Kidney tubule cell (primary cell): ENCODE results near the gene PICK1.
"Not testable (repeated sequence)": the region's sequence is repeated elsewhere in the genome, so short reads cannot be mapped to it uniquely, and the experiment has no call there.

Experiments used
- DNase-seq: peaks from one replicate; pipeline ENCODE4 v3.0.0-alpha.2; 2018; ENCODE audit warnings: low spot score

Gene PICK1

GRCh38 chr22:38075105-38075825, 18.1 kb downstream of the PICK1 start:
- DNase-seq = no peak

GRCh38 chr22:38075961-38076360, 18.8 kb downstream of the PICK1 start:
- no peak for DNase-seq

- DNase-seq = no peak
Measured at GRCh38 chr22:38077096-38077495, 19.9 kb downstream of the PICK1 start.

GRCh38 chr22:38077595-38077994, 20.4 kb downstream of the PICK1 start:
- DNase-seq = no peak

- no peak for DNase-seq
Measured at GRCh38 chr22:38078046-38078840, 21.0 kb downstream of the PICK1 start.

- not testable (repeated sequence) for DNase-seq
Measured at GRCh38 chr22:38079208-38079607, 22.0 kb downstream of the PICK1 start.

- no peak for DNase-seq
Measured at GRCh38 chr22:38079804-38080203, 22.6 kb downstream of the PICK1 start.

- DNase-seq = no peak
Measured at GRCh38 chr22:38080474-38080849, 23.3 kb downstream of the PICK1 start.

GRCh38 chr22:38080850-38081635, 23.8 kb downstream of the PICK1 start:
- peak; percentile 40 for DNase-seq

- no peak for DNase-seq
Measured at GRCh38 chr22:38081636-38081940, 24.4 kb downstream of the PICK1 start.

GRCh38 chr22:38081941-38082828, 25.0 kb downstream of the PICK1 start:
- no peak for DNase-seq

- no peak for DNase-seq
Measured at GRCh38 chr22:38082986-38083710, 25.9 kb downstream of the PICK1 start.

- no peak for DNase-seq
Measured at GRCh38 chr22:38083931-38084631, 26.9 kb downstream of the PICK1 start, which contains the start of gene SLC16A8. TSS of gene SLC16A8 (minus strand) at chr22:38084184. CDS start at chr22:38082873, 1,311 bp downstream.

- no peak for DNase-seq
Measured at GRCh38 chr22:38085056-38085455, 27.9 kb downstream of the PICK1 start.

GRCh38 chr22:38085501-38085900, 28.3 kb downstream of the PICK1 start:
- no peak for DNase-seq

GRCh38 chr22:38086001-38086845, 29.0 kb downstream of the PICK1 start:
- no peak for DNase-seq

GRCh38 chr22:38086942-38087341, 29.7 kb downstream of the PICK1 start:
- no peak for DNase-seq

GRCh38 chr22:38087855-38088254, 30.7 kb downstream of the PICK1 start:
- no peak for DNase-seq
